Measurements from ENCODE around the gene PEBP1.
A peak's percentile ranks its signal among the peaks of the same experiment; 100 is the strongest.

The PEBP1 gene

GRCh38 chr12:118102070-118102469 lies 33.9 kb upstream of the PEBP1 start:
- no peak overlapping the region for H3K4me3 ChIP-seq (ENCODE audit: low read length)
- no peak for TF ChIP-seq CTCF (IDR thresholded peaks at IDR 0.05; ENCODE audit: insufficient read depth, low read depth, low read length, missing control alignments)
- DNase-seq (ENCODE audit: low read depth), result peak; percentile 85

DNA sequence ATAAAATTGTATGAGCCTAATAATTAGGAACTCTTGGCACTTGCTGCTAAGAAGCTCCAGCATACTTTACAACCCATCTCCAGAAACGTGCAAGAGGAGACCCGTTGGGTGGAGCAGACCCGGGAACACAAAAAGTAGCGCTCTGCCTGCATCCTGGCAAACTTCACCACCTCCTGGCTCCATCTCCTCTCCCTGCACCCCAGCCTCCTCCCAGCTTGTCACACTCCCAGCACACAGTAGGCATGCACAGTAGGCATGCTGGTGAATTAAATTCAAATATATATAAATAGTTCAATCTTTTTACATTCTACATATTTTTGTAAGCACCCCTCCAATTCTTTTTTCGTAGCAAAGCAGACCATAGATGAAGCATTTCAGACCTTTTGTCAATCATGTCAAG lies 33.3 kb upstream of the PEBP1 start:
- H3K4me3 ChIP-seq (ENCODE audit: low read length), result peak overlapping the region; percentile 61
- no peak for TF ChIP-seq CTCF (IDR thresholded peaks at IDR 0.05; ENCODE audit: insufficient read depth, low read depth, low read length, missing control alignments)
- DNase-seq (ENCODE audit: low read depth), result no peak

- no peak for TF ChIP-seq CTCF (IDR thresholded peaks at IDR 0.05; ENCODE audit: insufficient read depth, low read depth, low read length, missing control alignments)
- no peak for DNase-seq (ENCODE audit: low read depth)
- H3K4me3 ChIP-seq (ENCODE audit: low read length), result peak overlapping the region; percentile 61
Observed at GRCh38 chr12:118103201-118103600, 32.7 kb upstream of the PEBP1 start.

- no peak for TF ChIP-seq CTCF (IDR thresholded peaks at IDR 0.05; ENCODE audit: insufficient read depth, low read depth, low read length, missing control alignments)
- DNase-seq (ENCODE audit: low read depth), result peak; percentile 51
- peak within 1 kb of the TSS; percentile 61 for H3K4me3 ChIP-seq (ENCODE audit: low read length)
Observed at GRCh38 chr12:118103601-118104382, 32.1 kb upstream of the PEBP1 start, which contains the start of gene VSIG10. Gene VSIG10 (minus strand): TSS chr12:118104011. CDS start chr12:118103671, 340 bp downstream.

DNA sequence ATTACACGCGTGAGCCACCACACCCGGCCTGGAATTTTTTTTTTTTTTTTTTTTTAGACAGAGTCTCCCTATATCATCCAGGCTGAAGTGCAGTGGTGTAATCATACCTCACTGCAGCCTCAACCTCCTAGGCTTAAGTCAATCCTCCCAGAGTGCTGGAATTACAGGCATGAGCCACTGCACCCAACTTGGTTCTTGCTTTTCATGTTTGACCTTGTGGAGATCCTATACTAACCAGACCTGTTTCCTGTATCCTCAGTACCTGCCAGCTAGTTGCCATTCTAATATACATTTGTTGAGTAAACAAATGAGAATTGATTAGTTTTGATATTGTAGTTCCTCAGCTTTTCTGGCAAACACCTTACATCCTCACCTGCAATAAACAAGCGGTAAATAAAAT lies 28.9 kb upstream of the PEBP1 start:
- no peak overlapping the region for H3K4me3 ChIP-seq (ENCODE audit: low read length)
- DNase-seq (ENCODE audit: low read depth), result peak; percentile 51
- no peak for TF ChIP-seq CTCF (IDR thresholded peaks at IDR 0.05; ENCODE audit: insufficient read depth, low read depth, low read length, missing control alignments)

DNA sequence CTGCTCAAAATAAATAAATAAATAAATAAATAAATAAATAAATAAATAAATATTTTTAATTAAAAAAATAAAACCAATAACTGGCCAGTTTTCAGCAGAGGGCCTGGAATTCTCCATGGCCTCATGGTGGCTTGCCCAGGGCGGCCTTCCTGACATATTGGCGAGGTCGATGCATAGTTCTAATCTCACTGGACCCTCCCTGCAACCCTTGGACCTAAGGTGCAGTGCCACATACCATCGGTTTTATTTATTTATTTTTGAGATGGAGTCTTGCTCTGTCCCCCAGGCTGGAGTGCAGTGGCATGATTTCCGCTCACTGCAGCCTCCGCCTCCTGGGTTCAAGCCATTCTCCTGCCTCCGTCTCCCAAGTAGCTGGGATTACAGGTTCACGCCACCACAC lies 28.2 kb upstream of the PEBP1 start:
- H3K4me3 ChIP-seq (ENCODE audit: low read length), result no peak overlapping the region
- DNase-seq (ENCODE audit: low read depth), result no peak
- TF ChIP-seq CTCF (IDR thresholded peaks at IDR 0.05; ENCODE audit: insufficient read depth, low read depth, low read length, missing control alignments), result no peak

DNA sequence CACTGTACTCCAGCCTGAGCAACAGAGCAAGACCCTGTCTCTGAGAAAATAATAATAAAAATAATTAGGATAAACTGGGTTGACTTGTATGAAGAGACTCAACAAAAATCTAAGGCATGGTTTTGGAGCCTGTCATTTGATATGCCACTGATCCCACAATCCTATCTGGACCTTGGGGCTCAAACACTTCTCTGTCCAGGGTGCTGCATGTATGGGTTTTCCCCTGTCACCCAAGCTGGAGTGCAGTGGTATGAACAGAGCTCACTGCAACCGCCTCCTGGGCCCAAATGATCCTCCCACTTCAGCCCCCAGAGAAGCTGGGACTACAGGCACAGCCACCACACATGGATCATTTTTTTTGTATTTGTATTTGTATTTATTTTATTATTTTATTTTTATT lies 26.8 kb upstream of the PEBP1 start:
- TF ChIP-seq CTCF (IDR thresholded peaks at IDR 0.05; ENCODE audit: insufficient read depth, low read depth, low read length, missing control alignments), result no peak
- no peak overlapping the region for H3K4me3 ChIP-seq (ENCODE audit: low read length)
- no peak for DNase-seq (ENCODE audit: low read depth)
